Small intestine (tissue), 7 donors: ENCODE data around the gene ZNF554. TPM values are rescaled to one million over a fixed set of nuclear protein-coding genes. Genes with fewer than 3 reads are reported as not detected.
"Not testable (repeated sequence)": the region's sequence is repeated elsewhere in the genome, so short reads cannot be mapped to it uniquely, and the experiment has no call there.

ENCODE experiments used
- DNase-seq, 2 donors: peaks; one replicate each; pipeline versions ENCODE4 v3.0.0 to v3.0.0-alpha.2; 2013
- FAIRE-seq: peaks from 2 replicates; lab custom pipeline; 2012; peaks lifted over from hg19 to GRCh38; lab: Jason Lieb, UNC
- H3K27ac ChIP-seq, 3 donors: one replicate each; pipeline ENCODE4 v1.5.1; 2013; ENCODE audit warnings: low read length in 2 of 3, mild to moderate bottlenecking in 2 of 3, control low read depth in 1 of 3, inconsistent platforms in 1 of 3, low read depth in 1 of 3, moderate library complexity in 1 of 3
- H3K27me3 ChIP-seq, 3 donors: one replicate each; pipeline ENCODE4 v1.6.1; 2013; ENCODE audit warnings: low read length in 3 of 3, inconsistent platforms in 1 of 3; ENCODE audit not compliant: control insufficient read depth in 3 of 3, insufficient read depth in 3 of 3
- H3K36me3 ChIP-seq, 3 donors: one replicate each; pipeline ENCODE4 v1.6.1; 2013; ENCODE audit warnings: low read length in 3 of 3, inconsistent platforms in 1 of 3, low read depth in 1 of 3, mild to moderate bottlenecking in 1 of 3, moderate library complexity in 1 of 3; ENCODE audit not compliant: control insufficient read depth in 3 of 3, insufficient read depth in 2 of 3
- H3K4me1 ChIP-seq, 3 donors: one replicate each; pipeline ENCODE4 v1.6.1; 2013; ENCODE audit warnings: low read length in 2 of 3, inconsistent platforms in 1 of 3, low read depth in 1 of 3, mild to moderate bottlenecking in 1 of 3, moderate library complexity in 1 of 3; ENCODE audit not compliant: control insufficient read depth in 3 of 3, insufficient read depth in 2 of 3
- H3K4me3 ChIP-seq, 3 donors: one replicate each; pipeline ENCODE4 v1.5.1; 2013; ENCODE audit warnings: low read length in 3 of 3, control low read depth in 1 of 3, inconsistent platforms in 1 of 3, low read depth in 1 of 3, mild to moderate bottlenecking in 1 of 3, moderate library complexity in 1 of 3
- H3K9me3 ChIP-seq, 2 donors: one replicate each; pipeline ENCODE4 v1.6.1; 2013; ENCODE audit warnings: low read depth in 1 of 2, low read length in 1 of 2; ENCODE audit not compliant: control insufficient read depth in 2 of 2, insufficient read depth in 1 of 2
- WGBS, 3 donors: extraction: QIAGEN DNeasy Blood & Tissue Kit; methylation state at CpG; one replicate each; pipeline ENCODE4 v1.1.7; 2013; 5-methylcytosine and 5-hydroxymethylcytosine counted together
- polyA plus RNA-seq, 4 donors: library from polyadenylated mRNA; stranded (reverse) in 3 of 4; unstranded in 1 of 4; fragments of 200-250 nt in 3 of 4; fragments of 120-200 nt in 1 of 4; gene quantifications; one replicate each; pipeline versions ENCODE4 v1.2.1 to v1.2.3, GENCODE V29; 2013
- donor health status: healthy with polysubstance abuse.
- donor health status: control.
- donor health status: control.
- donor health status: Bipolar disorder and iron deficiency.
- donor health status: healthy.

The ZNF554 gene
- polyA plus RNA-seq, 4 donors = 2.0 to 6.7 (median 4.5) TPM

DNA sequence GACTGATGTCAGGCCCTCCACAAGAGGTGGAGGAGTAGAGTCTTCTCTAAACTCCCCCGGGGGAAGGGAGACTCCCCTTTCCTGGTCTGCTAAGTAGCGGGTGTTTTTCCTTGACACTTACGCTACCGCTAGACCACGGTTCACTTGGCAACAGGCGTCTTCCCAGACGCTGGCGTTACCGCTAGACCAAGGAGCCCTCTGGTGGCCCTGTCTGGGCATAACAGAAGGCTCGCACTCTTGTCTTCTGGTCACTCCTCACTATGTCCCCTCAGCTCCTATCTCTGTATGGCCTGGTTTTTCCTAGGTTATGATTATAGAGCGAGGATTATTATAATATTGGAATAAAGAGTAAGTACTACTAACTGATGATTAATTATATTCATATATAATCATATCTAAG is 52.5 kb downstream of the ZNF554 start:
- H3K4me3 ChIP-seq, H3K27ac ChIP-seq, FAIRE-seq, H3K27me3 ChIP-seq, H3K4me1 ChIP-seq, H3K36me3 ChIP-seq, DNase-seq: not testable (repeated sequence)
- 18 to 28% (median 23%) methylated on average over 8 to 10 of the region's 11 CpGs for WGBS, 3 donors
- peaks cover 0 to 39% of the 10 kb centered on the region in 2 donors for H3K9me3 ChIP-seq

DNA sequence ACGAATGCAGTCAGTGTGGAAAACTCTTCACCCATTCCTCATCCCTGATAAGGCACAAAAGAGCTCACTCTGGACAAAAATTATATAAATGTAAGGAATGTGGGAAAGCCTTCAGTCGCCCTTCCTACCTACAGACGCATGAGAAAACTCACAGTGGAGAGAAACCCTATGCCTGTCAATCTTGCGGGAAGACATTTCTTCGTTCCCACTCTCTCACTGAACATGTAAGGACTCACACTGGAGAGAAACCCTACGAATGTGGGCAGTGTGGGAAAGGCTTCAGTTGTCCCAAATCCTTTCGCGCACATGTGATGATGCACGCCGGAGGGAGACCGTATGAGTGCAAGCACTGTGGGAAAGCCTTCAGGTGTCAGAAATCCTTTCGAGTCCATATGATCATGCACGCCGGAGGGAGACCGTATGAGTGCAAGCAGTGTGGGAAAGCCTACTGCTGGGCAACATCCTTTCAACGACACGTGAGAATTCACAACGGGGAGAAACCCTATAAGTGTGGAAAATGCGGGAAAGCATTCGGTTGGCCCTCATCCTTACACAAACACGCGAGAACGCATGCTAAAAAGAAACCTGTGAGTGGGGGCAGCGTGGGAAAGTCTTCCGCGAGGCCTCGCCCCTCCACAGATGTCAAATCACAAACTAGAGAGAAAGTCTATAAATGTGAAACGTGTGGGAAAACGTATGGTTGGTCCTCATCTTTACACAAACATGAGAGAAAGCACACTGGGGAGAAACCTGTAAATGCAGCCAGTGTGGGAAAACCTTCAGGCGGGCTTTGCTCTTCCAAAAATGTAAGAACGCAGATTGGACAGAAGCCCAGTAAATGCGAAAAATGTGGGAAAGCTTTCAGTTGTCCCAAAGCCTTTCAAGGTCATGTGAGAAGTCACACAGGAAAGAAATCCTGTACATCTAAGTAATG is 58.0 kb downstream of the ZNF554 start:
- WGBS, 3 donors = 90 to 92% (median 90%) methylated on average over 32 of the region's 32 CpGs
- peaks cover 2 to 25% of the 10 kb centered on the region in 2 donors for H3K9me3 ChIP-seq
- no peaks in the 10 kb centered on the region for H3K4me1 ChIP-seq
- no peak overlapping the region for H3K4me3 ChIP-seq
- H3K36me3 ChIP-seq = no peaks in the 10 kb centered on the region
- no peak for DNase-seq
- no peak for FAIRE-seq
- no peak overlapping the region for H3K27ac ChIP-seq
- no peaks in the 10 kb centered on the region for H3K27me3 ChIP-seq

DNA sequence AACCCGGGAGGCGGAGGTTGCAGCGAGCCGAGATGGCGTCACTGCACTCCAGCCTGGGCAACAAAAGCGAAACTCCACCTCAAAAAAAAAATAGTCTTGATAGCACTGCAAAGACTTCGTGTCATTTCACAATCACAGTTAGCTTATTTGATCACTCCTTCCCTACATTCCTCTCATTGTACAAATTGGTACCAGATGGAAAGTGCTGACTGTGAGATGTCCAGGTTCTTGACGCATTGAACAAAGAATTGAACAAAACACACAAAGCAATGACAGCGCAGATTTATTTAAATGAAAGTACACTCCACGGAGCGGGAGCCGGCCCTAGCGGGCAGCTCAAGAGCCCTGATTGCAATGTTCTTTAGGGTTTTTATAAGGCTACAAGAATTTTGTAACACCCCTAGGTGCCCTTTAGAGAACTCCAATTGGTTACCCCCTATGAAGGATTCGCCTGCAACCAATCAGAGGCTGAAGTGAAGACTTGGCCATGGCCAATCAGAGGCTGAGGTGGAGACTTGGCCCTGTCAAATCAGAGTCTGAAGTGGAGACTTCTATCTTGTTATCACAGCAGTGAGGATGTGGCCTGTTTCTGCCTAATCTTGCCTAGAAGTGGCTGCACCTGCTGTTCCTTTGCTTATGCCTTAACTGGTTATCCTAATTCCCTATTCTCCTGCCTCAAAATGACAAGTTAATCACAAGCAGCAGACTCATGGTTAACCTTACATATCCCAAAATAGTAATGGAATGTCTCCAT is 64.2 kb downstream of the ZNF554 start:
- FAIRE-seq (no peak), DNase-seq (no peak)
- 86 to 89% (median 88%) methylated on average over 14 of the region's 14 CpGs for WGBS, 3 donors
- Histone ChIP-seq H3K27ac (no peak overlapping the region), H3K27me3 (peaks cover 0 to 3% (median 0%) of the 10 kb centered on the region in 3 donors), H3K36me3 (no peaks in the 10 kb centered on the region), H3K9me3 (no peaks in the 10 kb centered on the region), H3K4me1 (peaks cover 0 to 4% (median 0%) of the 10 kb centered on the region in 3 donors), H3K4me3 (no peak overlapping the region)

DNA sequence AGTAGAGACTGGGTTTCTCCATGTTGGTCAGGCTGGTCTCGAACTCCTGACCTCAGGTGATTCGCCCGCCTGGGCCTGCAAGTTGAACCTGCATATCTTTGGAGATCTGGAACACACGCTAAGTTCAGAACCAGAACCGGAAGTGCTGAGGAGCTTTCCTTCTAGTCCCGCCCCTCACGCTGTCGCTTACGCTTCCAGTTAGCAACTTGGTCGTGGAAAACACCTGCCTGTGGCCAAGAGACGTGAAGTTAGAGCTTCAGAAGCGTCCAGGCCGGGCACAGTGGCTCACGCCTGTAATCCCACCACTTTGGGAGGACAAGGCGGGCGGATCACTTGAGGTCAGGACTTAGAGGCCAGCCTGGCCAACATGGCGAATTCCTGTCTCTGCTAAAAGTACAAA is 66.1 kb downstream of the ZNF554 start:
- FAIRE-seq (no peak), DNase-seq (no peak)
- Histone ChIP-seq H3K36me3 (no peaks in the 10 kb centered on the region), H3K4me3 (no peak overlapping the region), H3K9me3 (no peaks in the 10 kb centered on the region), H3K27me3 (peaks cover 0 to 3% (median 0%) of the 10 kb centered on the region in 3 donors), H3K27ac (no peak overlapping the region), H3K4me1 (peaks cover 0 to 4% (median 0%) of the 10 kb centered on the region in 3 donors)
- WGBS, 3 donors = 81 to 87% (median 83%) methylated on average over 17 of the region's 17 CpGs

Other genes starting within 250 kb of the ZNF554 start
- gene GNG7, start 117.2 kb upstream of the ZNF554 start, polyA plus RNA-seq = 1 to 10 TPM in 2 of 4 donors, under 1 TPM in 1, not detected in 1; 0.99 to 3.5 (median 2.6) TPM
- 1 to 10 TPM in 2 of 4 donors, under 1 TPM in 1, not detected in 1; 0.25 to 3.0 (median 1.6) TPM for gene DIRAS1, start 98.5 kb upstream of the ZNF554 start, polyA plus RNA-seq
- gene SLC39A3, start 79.9 kb upstream of the ZNF554 start, polyA plus RNA-seq = 10 to 100 TPM; 10.7 to 39.1 (median 15.1) TPM
- 10 to 100 TPM; 38.2 to 79.5 (median 69.7) TPM for gene SGTA, start 36.6 kb upstream of the ZNF554 start, polyA plus RNA-seq
- gene THOP1, start 34.4 kb upstream of the ZNF554 start, polyA plus RNA-seq = 10 to 100 TPM; 36.6 to 86.3 (median 78.1) TPM
- gene ZNF555, start 21.6 kb downstream of the ZNF554 start, polyA plus RNA-seq = 1 to 10 TPM; 1.5 to 4.0 (median 1.9) TPM
- gene ZNF556, start 47.5 kb downstream of the ZNF554 start, polyA plus RNA-seq = under 1 TPM in 2 of 4 donors, not detected in 2; 0.03 to 0.22 TPM
- 10 to 100 TPM in 3 of 4 donors, 1 to 10 TPM in 1; 4.5 to 19.2 (median 15.2) TPM for gene ZNF57, start 81.1 kb downstream of the ZNF554 start, polyA plus RNA-seq
- gene ZNF77, start 125.1 kb downstream of the ZNF554 start, polyA plus RNA-seq = 1 to 10 TPM; 1.1 to 7.8 (median 1.9) TPM
- under 1 TPM in 2 of 4 donors, not detected in 2; 0.75 to 1.00 TPM for gene TLE6, start 157.7 kb downstream of the ZNF554 start, polyA plus RNA-seq
- gene TLE2, start 209.4 kb downstream of the ZNF554 start, polyA plus RNA-seq = 10 to 100 TPM in 2 of 4 donors, 1 to 10 TPM in 2; 3.8 to 66.0 (median 12.3) TPM
- 100 to 1,000 TPM; 308 to 488 (median 351) TPM for gene TLE5, start 242.6 kb downstream of the ZNF554 start, polyA plus RNA-seq